ENCODE results near the gene PDK4. TPM values are rescaled to one million over a fixed set of nuclear protein-coding genes. Genes with fewer than 3 reads are reported as not detected.
A peak's percentile ranks its signal among the peaks of the same experiment; 100 is the strongest.

PDK4 gene
- total and polyA plus RNA-seq, 9 of the 15 experiments (the other 6 are each of a cell fraction or from before 2014, with no cell fraction given): 0.03 to 0.24 (median 0.08) TPM; not detected in 2

- intact Hi-C loops (cut with micrococcal nuclease) (no loop called here), in situ Hi-C loops (cut with MboI) (no loop called here)
- Histone ChIP-seq H3K9me1 (ENCODE audit: control insufficient read depth, insufficient read depth, low read length) (no peaks in the 10 kb centered on the region), H3K9ac (ENCODE audit: insufficient read depth in 1 of 2, low read depth in 2 of 2, low read length in 2 of 2) (no peak overlapping the region), H3K79me2 (ENCODE audit: control insufficient read depth, insufficient read depth, low read length) (no peaks in the 10 kb centered on the region), H3K9me3 (replicated peaks; ENCODE audit: control insufficient read depth, insufficient read depth, low read depth, low read length) (no peaks in the 10 kb centered on the region), H2AFZ (ENCODE audit: low read depth, low read length) (peak overlapping the region; percentile 64), H3K4me1 (replicated peaks in 1 of 2; ENCODE audit: control insufficient read depth in 2 of 2, insufficient read depth in 2 of 2, low read length in 2 of 2) (peaks cover 7 to 8% of the 10 kb centered on the region in 2 experiments; a peak in 4 of 5 replicates), H3K36me3 (ENCODE audit: control insufficient read depth, insufficient read depth, low read length) (no peaks in the 10 kb centered on the region), H3K4me3 (no peak overlapping the region), H3K27ac (ENCODE audit: extremely low read depth, low read depth, low read length) (peak overlapping the region; percentile 45; the same call in 1 of the 3 replicates), H4K20me1 (replicated peaks; ENCODE audit: control insufficient read depth, insufficient read depth, low read length) (no peaks in the 10 kb centered on the region), H3K4me2 (ENCODE audit: insufficient read depth, low read length) (no peak overlapping the region; the same call in 1 of the 2 replicates), H3K27me3 (ENCODE audit: control insufficient read depth in 2 of 2, insufficient read depth in 2 of 2, low read length in 2 of 2) (no peaks in the 10 kb centered on the region)
- CTCF ChIA-PET (ENCODE audit: low intra/inter-chr PET ratio): no interaction called here
- TF ChIP-seq FOXJ2 (tag; IDR thresholded peaks at IDR 0.05) (0 out of 2 replicates have a peak, but pooled peaks have one; percentile 45), CEBPG (CRISPR knock-in tag; IDR thresholded peaks at IDR 0.05) (no peak), CEBPG (tag; conservative IDR thresholded peaks at IDR 0.05 in 1 of 2, IDR thresholded peaks at IDR 0.05 in 1 of 2) (no peak), FOXA3 (CRISPR knock-in tag; conservative IDR thresholded peaks at IDR 0.05 in 1 of 2, IDR thresholded peaks at IDR 0.05 in 1 of 2) (peak in 1 of 2 experiments; percentile 68; a peak in 2 of 4 replicates), MYNN (IDR thresholded peaks at IDR 0.05) (peak; percentile 99), MYNN (CRISPR knock-in tag; IDR thresholded peaks at IDR 0.05) (peak; percentile 85), E4F1 (CRISPR knock-in tag; IDR thresholded peaks at IDR 0.05; ENCODE audit: borderline replicate concordance) (no peak)
- POLR2A ChIA-PET: no interaction called here
- ATAC-seq: no peak
- BruUV-seq (replicated peaks): no TSS peak
- WGBS (ENCODE audit: insufficient coverage, low coverage, missing lambda C conversion rate): 8% methylated on average over 4 of the region's 4 CpGs
- FAIRE-seq: no peak
- no peak for DNase-seq (ENCODE audit: extremely low read depth in 1 of 4, low spot score in 3 of 4)
Measured at GRCh38 chr7:95609277-95609971, 13.1 kb upstream of the PDK4 start.

All from K562 (cell line).